A172 (cell line): ENCODE measurements around the gene HDAC9. TPM values are rescaled to one million over a fixed set of nuclear protein-coding genes. Genes with fewer than 3 reads are reported as not detected.
A peak's percentile ranks its signal among the peaks of the same experiment; 100 is the strongest.

Experiments
- DNase-seq: peaks from one replicate; pipeline ENCODE4 v3.0.0-alpha.2; 2015; ENCODE audit warnings: low spot score
- total RNA-seq: library from RNA; depleted of rRNA; stranded (reverse); fragments of >200 nt; shearing (Covaris generic); gene quantifications from 2 replicates; pipeline ENCODE4 v1.2.3, GENCODE V29; 2014

Gene HDAC9
- total RNA-seq, 1 experiment from 2014 or later = 53.6 TPM

DNA sequence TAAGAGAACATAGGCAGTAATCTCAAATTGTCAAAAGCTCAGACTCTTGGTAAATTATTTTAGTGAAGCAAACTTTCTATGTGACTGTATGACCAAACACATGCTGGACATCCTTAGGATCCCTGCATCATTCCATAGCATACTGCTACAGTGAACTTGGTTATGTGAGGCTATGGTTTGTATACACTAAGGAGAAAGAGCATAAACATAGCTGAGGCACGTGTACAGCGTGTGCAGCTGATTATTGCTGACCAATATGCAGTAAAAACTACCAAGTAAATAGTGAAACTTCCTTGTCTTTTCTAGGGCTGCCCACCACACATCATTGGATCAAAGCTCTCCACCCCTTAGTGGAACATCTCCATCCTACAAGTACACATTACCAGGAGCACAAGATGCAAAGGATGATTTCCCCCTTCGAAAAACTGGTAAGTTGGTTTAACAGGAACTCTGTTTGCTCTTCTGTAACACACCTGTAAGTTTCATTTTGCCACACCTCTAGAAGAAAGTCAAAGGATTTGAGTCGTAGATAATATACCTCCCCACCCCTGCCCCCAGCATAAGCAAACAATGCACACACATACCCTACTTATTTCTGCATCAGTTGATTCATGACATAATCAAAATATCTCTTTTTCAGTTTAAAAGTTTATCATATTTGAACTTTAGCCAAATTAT, 98.2 kb downstream of the HDAC9 start:
- DNase-seq = no peak

DNA sequence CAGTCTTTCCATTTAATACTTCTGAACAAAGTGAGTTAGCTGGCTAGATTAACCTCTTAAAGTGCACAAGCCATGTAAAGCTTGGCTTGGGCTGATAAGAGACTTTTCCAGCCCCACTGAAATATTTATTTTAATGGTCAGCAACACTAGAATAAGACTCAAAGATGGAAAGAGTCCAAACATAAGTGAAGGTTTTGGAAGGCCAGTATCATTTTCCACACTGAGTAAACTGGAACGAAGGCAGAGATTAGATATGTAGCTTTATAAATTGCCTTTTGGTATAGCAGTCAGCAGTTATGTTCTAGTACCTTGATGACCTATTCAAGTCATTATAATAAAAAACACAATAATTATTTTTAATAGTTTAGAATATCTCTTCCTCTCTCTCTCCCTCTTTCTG, 102.2 kb downstream of the HDAC9 start:
- DNase-seq = no peak

DNA sequence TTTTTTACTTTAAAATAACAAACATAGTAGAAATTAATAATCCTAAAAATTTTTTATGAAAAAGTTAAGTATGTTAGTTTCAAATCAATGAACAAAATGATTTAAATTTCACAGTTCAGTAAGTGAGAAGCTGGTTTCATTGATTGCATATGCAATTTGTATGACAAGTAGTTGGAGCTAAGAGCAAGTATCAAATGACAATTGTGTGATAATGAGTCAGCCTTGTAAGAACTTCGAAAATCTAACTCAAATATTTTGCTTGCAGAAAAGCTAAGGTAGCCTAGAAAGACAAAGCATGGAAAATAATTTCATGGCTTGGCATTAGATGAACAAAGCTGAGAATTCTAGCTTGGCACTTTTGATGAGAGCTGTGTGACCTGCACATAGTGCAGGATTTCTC, 111.5 kb downstream of the HDAC9 start:
- DNase-seq = no peak

DNA sequence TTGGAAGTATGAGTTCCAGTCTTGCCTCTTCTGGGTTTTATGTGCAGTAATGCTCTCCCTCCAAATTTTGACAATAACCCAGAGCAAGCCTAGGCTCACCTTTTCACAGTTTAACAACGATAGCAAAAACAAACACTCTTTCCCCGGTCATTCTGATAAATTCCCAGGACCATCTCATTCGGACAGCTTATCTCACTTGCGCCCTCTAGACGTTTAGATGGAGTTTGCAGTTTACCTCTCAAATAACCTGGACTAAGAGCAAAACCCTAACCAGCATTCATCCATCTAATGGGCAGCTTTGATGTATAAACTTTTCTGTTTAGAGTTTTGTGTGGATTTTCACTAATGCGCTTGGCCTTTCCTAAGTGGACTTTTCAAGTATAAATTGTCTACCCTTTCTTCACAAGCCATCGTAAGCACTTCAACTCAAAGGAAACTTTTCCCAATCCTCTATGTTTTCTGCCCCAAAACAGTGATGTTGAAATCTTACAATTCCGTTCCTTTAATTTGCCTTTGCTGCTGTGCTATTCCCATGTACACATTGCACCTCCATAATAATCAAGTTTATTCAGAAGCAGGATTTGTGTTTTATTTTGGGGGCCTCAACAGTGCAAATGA, 114.9 kb downstream of the HDAC9 start:
- DNase-seq = peak; percentile 45

DNA sequence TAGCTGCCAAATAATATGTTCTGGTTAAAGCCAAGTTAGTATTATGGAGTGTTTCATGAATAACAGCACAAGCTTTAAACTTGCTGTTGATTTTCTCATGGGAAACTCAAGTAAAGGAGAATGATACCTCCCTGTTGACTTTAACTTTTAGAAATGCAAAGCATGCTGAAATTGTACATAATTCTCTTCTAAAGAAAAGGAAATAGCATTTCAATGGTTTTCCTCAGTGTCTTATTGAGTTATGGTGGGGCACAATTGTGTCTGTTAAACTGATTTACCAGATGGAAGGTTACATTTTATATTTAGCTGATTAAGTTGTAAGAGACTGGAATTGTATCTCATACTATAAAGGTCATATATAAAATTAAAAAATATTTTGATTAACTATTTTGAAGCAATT, 119.3 kb downstream of the HDAC9 start:
- no peak for DNase-seq

DNA sequence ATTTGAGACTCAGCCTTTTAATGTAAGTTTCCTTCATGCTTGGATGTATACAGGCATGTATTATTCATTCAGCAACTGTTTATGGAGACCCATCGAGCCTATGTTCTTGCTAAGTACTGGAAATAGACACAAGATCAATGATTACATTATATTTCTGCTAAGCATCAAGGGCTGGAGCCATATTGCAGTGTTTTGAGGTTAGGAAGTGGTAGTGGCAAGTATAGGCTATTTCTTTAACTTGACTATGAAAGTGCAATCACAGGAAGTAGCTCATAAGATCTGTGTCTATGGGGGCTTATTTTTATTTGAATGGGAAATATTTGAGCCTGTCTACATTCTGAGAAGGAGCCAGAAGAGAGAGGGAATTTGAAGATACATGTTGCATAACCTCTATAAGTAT, 123.8 kb downstream of the HDAC9 start:
- no peak for DNase-seq

DNA sequence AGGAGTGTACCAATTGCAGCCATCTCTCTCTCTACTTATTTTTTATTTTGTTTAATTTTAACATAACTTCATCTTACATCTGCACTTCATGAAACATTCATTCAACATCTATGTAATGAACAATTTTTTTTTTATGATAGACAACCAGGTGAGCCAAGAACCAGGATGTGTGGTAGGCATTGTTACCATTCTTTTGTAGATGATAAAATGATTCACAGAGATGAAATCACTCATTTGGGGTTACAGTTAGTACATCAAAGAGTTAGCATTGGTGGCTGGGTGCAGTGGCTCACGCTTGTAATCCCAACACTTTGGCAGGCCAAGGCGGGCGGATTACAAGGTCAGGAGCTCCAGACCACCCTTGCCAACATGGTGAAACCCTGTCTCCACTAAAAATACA, 127.8 kb downstream of the HDAC9 start:
- DNase-seq = no peak

DNA sequence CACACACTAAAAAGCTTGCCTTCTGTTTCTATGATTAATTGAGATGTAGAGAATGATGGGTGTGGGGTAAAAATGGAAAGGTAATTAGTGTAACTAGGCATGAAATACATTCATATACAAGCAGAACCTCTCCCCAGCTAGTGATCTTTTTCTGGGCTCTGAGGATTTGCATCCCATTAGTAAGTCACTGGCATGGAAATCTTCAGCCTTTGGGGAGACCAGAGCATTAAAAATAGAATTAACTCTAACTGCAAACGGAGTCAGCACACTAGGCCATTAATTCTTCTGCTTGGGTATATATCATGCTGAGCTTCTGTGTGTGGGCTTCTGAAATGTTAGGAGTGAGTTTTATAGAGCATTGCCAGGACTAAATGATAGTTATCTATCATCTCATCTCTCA, 128.9 kb downstream of the HDAC9 start:
- DNase-seq = no peak

DNA sequence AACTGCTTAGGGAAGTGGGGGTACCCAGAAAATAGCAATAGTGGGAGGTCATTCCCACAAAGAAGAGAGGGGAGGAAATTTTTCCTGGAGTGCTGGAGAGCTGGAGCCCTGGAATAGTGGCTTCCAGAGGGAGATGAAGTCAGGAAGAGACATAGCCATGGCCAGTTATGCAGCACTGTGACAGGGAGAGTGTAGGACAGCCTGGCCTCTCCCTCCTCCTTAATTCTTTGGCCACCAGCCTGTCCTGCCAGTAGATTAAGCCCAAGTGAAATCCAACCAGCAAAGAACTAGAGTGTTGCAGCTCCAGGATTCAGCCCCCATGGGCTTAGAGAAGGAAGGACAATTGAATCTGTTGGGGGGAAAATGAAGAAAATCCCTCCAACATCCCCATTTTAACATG, 130.5 kb downstream of the HDAC9 start:
- no peak for DNase-seq

DNA sequence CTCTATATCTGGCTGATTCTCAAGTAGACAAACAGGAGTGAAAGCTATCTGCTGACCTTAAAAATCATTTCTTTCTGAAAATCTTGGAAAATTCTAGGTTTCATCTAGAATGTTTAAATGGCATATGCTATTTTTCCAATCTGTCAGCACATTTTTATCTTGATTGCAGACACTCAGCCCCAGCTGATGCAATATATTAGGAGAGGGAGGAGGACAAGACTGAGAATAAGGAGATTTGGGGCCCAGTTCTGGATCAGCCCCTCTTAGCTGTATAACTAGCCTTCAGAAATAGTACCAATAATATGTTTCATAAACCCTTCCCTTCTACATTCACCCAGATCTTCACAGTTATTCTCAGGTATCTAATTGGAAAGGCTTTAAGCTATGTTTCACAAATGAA, 131.2 kb downstream of the HDAC9 start:
- DNase-seq = no peak

DNA sequence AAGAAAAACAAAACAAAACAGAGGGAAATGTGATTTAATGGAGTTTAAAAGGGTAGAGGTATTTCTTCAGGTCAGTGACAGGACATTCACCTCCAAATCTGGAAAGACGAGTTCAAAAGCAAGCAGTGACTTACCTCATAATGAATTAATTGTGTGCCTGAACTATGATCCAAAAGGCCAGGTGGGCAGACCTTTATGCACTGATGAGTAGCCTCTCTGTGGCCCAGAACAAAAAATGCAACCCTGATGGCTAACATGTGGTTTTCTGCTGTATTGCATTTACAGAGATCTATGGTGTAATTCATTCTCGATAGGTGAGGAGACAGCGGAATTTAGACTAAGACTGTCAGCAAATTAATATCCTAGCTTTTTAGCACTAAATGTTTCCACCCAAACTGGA, 142.0 kb downstream of the HDAC9 start:
- no peak for DNase-seq

DNA sequence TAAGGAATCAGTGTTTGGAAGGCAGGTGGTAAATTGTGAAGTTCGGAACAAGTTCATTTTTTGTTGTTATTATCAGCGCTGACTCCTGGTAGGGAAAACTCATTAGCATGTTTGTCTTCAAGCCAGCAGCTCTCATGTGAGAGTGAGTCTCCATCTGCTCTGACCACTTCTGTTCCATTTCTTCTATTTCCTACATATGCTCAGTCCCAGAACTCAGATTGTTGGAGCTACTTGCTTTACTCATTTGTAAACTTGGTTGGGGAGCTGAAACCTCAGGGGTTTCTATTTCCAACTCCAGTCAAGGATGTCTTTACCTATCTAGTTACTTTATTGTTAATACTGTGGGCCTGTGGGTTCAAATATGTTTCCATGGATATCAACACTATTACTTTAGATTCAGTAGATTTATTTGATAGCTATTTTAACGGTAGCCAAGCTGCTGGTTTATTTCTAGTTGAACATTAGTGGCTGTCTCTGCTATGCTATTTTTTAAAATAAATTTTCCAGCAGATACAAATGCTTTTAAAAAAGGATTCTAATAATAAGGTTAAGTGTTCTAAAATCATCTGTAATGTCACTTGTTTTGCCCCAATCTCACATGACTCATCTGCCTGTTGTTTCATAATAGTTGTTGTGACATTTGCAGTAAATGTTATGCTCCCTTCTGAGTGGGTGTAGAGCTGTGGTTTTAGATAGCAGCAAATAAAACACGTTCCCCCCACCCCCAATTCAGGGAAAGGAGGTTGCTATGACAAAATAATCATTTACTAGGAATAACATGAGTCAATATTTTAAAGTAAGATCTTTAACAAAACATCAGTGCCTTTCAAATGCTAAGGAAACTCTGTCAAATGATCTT, 143.3 kb downstream of the HDAC9 start:
- no peak for DNase-seq

DNA sequence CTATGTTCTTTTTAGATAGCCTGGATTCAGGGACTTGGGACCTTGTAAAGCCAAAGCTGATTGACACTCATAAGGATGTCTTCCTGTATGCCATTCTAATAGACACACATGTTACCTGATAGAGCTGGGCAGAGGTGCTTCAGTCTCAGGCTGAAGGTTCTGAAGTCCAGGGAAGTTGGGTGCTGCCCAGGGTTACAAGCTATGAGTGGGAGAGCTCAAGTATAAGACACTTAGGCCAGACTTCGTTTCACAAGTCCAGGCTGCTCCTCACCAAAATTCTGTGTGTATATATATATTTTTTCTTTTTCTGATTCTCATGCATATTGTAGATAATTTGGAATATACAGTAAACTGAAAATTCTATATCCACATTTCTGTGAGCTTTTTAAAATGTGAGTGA, 144.2 kb downstream of the HDAC9 start:
- no peak for DNase-seq

DNA sequence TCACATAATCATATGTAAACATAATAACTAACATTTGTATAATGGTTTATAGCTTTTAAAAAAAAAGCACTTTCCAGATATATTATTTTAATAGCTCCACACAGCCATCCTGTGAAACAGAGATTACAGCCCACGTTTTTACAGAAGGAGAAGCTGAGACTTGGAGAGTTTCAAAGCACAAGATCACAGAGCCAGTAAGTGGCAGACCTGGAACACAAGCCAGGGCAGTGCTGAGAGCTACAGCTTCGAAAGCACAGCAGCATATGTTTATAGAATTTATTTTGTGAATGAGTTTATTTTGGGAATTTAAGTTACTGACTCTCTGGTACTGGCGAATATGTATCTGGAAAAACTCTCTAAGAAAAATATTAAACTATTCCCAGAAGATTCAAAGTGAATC, 149.4 kb downstream of the HDAC9 start:
- no peak for DNase-seq

DNA sequence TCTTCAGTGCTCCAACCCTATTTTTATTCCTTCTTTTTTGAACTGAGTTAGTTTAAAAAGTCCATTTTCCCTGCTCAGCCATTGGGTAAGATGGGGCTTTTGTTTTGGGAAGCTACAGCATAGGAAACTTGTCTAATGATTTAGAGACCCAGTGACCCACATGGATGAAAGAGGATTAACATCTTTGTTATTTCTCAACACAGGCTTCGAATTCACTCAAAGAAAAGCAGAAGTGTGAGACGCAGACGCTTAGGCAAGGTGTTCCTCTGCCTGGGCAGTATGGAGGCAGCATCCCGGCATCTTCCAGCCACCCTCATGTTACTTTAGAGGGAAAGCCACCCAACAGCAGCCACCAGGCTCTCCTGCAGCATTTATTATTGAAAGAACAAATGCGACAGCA, 152.0 kb downstream of the HDAC9 start:
- no peak for DNase-seq

DNA sequence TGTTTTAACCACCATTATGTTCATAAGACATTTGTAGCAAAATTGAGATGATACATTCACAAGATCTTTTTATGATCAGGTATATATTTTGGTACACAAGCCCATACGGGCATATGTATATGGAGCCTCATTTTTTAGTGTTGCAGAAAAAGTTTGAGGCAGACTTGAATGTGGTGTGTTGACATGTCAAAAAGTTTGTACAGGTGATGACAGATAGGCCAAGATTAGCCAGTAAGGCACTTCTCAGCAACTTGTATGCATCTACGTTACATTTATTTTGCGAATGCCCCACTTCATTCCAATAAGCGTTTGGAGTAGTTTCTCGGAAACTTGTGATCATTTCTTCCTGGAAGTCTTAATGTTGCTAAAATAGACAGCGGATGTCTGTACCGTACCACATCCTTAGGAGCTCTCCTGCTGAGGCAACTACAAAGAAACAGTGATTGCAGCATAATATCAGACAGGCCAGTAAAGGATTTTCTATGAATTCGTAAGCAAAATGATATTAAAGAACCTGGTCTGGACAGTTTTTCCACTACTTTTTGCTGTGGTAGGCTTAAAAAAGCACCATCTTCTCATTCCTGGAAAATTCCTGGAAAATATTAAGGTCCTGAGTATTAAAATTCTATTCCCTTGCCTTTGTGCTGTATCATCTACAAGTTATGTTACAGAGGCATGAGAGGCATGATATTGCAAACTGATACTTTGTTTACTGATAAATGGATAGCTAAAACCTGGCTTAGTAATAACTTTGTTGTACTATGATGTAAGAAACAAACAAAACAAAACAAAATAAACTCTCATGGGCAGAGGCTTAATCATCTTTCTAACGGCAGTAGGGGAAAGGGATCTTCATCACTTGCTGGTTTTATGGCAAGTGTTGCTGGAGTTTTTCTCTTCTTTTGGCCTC, 153.6 kb downstream of the HDAC9 start:
- no peak for DNase-seq

DNA sequence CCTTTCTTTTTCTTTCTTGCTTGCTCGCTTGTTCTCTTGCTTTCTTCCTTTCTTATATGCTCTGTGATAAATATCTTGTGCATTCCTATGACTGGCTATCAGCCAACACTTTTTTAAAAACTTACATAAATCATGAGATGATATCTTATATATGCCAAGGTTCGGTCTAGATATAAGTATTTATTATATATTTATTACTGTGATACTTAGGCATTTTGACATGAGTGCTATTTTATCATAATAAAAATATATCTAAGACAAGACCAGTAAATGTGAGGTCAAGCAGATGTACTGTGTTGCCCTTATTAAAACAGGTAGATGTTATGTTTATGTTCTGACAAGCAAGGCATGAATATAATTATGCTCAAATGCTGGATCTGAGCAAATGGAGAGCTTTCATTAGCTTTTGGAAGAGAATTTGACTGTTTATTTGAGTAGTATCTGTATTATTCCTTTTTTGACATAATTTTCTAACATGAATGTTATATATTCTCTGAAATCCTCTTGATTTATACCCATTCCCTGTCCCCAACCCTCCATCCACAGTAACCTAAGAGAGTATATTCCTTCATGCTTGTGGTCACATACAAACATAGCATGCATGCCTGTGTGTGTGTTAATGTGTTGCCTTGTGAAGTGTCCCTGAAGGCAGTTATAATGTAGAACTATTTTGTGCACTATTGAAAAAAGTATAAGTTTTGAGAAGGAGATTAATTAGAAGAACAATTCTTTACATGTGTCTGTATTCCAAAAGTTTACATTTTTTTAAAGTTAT, 158.0 kb downstream of the HDAC9 start:
- DNase-seq = no peak

DNA sequence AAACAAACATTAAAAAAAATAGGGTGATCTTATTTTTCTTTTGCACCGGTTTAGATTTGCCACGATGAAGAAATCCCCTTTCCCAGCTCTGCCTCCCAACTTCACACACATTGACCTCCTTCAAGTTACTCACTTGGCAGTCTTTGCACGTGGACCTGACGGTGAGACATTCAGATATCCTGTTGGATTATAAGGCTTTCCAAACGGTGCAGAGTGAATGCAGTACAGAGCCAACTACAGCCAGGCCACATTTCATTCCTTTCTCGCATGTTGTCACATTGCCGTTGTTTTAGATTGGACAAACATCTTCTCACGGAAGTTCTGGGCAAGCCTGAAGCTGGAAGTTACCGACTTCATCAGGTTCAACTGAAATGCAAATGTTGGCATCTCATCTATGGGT, 159.2 kb downstream of the HDAC9 start:
- no peak for DNase-seq

DNA sequence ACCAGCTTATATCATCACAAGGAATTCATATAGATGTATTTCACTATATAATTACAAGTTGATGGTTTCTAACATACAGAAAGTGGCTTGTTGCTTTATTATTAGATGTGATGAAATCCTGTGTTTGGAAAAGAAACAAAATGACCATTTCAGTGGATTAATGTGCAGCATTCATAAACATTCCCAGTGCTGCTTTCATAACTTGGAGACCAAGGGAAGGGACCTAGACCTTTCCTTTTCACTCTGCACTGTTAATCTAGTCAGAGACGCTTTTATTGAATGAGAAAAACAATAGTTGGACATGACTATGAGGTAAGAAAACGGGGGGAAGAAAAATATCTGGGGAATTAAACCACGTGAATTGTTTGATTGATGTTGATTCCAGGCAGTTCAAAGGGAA, 160.0 kb downstream of the HDAC9 start:
- DNase-seq = no peak

DNA sequence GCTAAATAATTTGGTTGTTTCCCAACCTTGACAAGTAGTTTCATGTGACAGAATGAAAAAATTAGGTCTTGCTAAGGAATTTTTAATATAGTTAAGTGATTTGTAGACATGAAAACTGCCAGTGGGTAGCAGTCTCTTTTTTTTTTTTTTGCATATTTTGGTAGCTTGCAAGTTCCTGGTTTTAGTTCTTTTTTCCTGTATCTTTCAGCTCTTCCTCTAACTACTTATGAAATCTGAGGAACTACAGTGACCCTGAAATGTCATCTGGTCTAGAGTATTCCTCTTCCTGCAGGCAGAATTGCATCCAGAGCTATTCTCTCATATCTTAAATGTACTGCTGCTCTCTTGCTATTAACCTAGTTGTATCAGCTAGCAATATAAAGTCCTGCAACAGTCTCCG, 160.4 kb downstream of the HDAC9 start:
- no peak for DNase-seq

DNA sequence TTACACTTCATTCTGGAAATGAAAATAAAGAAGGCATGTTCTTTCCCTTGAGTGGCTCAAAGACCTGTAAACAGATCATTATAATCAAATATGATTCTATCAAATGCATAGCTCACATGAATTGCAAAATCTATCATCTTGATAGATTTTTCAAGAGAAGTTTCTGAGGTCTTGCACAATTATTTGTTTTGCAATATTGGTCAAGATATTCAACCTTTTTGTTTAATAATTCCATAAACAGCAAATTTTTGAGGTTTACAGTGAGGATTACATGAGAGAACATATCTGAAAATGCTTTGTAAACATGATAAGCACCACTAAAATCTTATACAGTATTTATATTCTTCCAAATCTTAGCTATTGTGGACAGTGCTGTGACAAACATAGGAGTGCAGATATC, 160.8 kb downstream of the HDAC9 start:
- DNase-seq = no peak
